Measurements from ENCODE around the gene ZNF180. TPM values are rescaled to one million over a fixed set of nuclear protein-coding genes. Genes with fewer than 3 reads are reported as not detected.
"Not testable (repeated sequence)": the region's sequence is repeated elsewhere in the genome, so short reads cannot be mapped to it uniquely, and the experiment has no call there.

ZNF180 gene
- total RNA-seq, 2 experiments from 2014 or later = 8.6 to 14.2 TPM

GRCh38 chr19:44540736-44541135, 40.4 kb upstream of the ZNF180 start:
- H3K27ac ChIP-seq (ENCODE audit: low read depth, low read length, poor library complexity, severe bottlenecking) = no peak overlapping the region
- H3K4me3 ChIP-seq (ENCODE audit: low read depth, low read length, poor library complexity, severe bottlenecking) = no peak overlapping the region
- POLR2A ChIA-PET = no interaction called here
- no peak for DNase-seq (ENCODE audit: low spot score)
- no peaks in the 10 kb centered on the region for H3K9me2 ChIP-seq (ENCODE audit: insufficient read depth, low read length)
- no peaks in the 10 kb centered on the region for H3K79me2 ChIP-seq (ENCODE audit: insufficient read depth, low read depth, low read length)
- no peaks in the 10 kb centered on the region for H3K9me3 ChIP-seq (ENCODE audit: low read length)
- H4K20me1 ChIP-seq (ENCODE audit: insufficient read depth, low read length) = no peaks in the 10 kb centered on the region
- H3K36me3 ChIP-seq (ENCODE audit: insufficient read depth, low read length) = no peaks in the 10 kb centered on the region
- intact Hi-C loops (cut with micrococcal nuclease; ENCODE audit: unreplicated experiment) = no loop called here
- TF ChIP-seq EZH2phosphoT487 (IDR thresholded peaks at IDR 0.05; ENCODE audit: borderline replicate concordance, low read depth, low read length) (no peak), CTCF (conservative IDR thresholded peaks at IDR 0.05; ENCODE audit: low read length) (no peak)
- BruUV-seq (replicated peaks) = no TSS peak
- CTCF ChIA-PET (ENCODE audit: unreplicated experiment) = no interaction called here
- H2AFZ ChIP-seq (ENCODE audit: low read length) = no peak overlapping the region
- no peak overlapping the region for H3K4me2 ChIP-seq (ENCODE audit: low read length)
- no peaks in the 10 kb centered on the region for H3K4me1 ChIP-seq (ENCODE audit: insufficient read depth, low read length, poor library complexity, severe bottlenecking)

GRCh38 chr19:44539991-44540390, 39.7 kb upstream of the ZNF180 start:
- POLR2A ChIA-PET = no interaction called here
- no peak for DNase-seq (ENCODE audit: low spot score)
- Histone ChIP-seq H3K4me3 (ENCODE audit: low read depth, low read length, poor library complexity, severe bottlenecking) (no peak overlapping the region), H3K9me3 (ENCODE audit: low read length) (no peaks in the 10 kb centered on the region), H2AFZ (ENCODE audit: low read length) (no peak overlapping the region), H3K79me2 (ENCODE audit: insufficient read depth, low read depth, low read length) (no peaks in the 10 kb centered on the region), H3K4me2 (ENCODE audit: low read length) (no peak overlapping the region), H3K36me3 (ENCODE audit: insufficient read depth, low read length) (no peaks in the 10 kb centered on the region), H3K9me2 (ENCODE audit: insufficient read depth, low read length) (no peaks in the 10 kb centered on the region), H3K27ac (ENCODE audit: low read depth, low read length, poor library complexity, severe bottlenecking) (no peak overlapping the region), H3K4me1 (ENCODE audit: insufficient read depth, low read length, poor library complexity, severe bottlenecking) (no peaks in the 10 kb centered on the region), H4K20me1 (ENCODE audit: insufficient read depth, low read length) (no peaks in the 10 kb centered on the region)
- intact Hi-C loops (cut with micrococcal nuclease; ENCODE audit: unreplicated experiment) = no loop called here
- no TSS peak for BruUV-seq (replicated peaks)
- CTCF ChIA-PET (ENCODE audit: unreplicated experiment) = no interaction called here
- TF ChIP-seq CTCF (conservative IDR thresholded peaks at IDR 0.05; ENCODE audit: low read length) = no peak
- TF ChIP-seq EZH2phosphoT487 (IDR thresholded peaks at IDR 0.05; ENCODE audit: borderline replicate concordance, low read depth, low read length) = no peak

- ChIA-PET CTCF (ENCODE audit: unreplicated experiment) (no interaction called here), POLR2A (no interaction called here)
- Histone ChIP-seq H3K4me1 (ENCODE audit: insufficient read depth, low read length, poor library complexity, severe bottlenecking) (no peaks in the 10 kb centered on the region), H3K9me2 (ENCODE audit: insufficient read depth, low read length) (no peaks in the 10 kb centered on the region), H3K9me3 (ENCODE audit: low read length) (no peaks in the 10 kb centered on the region), H3K36me3 (ENCODE audit: insufficient read depth, low read length) (no peaks in the 10 kb centered on the region), H4K20me1 (ENCODE audit: insufficient read depth, low read length) (no peaks in the 10 kb centered on the region), H3K79me2 (ENCODE audit: insufficient read depth, low read depth, low read length) (no peaks in the 10 kb centered on the region), H3K27ac (ENCODE audit: low read depth, low read length, poor library complexity, severe bottlenecking) (no peak overlapping the region), H3K4me3 (ENCODE audit: low read depth, low read length, poor library complexity, severe bottlenecking) (no peak overlapping the region), H2AFZ (ENCODE audit: low read length) (no peak overlapping the region), H3K4me2 (ENCODE audit: low read length) (no peak overlapping the region)
- intact Hi-C loops (cut with micrococcal nuclease; ENCODE audit: unreplicated experiment) = no loop called here
- no peak for DNase-seq (ENCODE audit: low spot score)
- no TSS peak for BruUV-seq (replicated peaks)
- TF ChIP-seq EZH2phosphoT487 (IDR thresholded peaks at IDR 0.05; ENCODE audit: borderline replicate concordance, low read depth, low read length) = no peak
- TF ChIP-seq CTCF (conservative IDR thresholded peaks at IDR 0.05; ENCODE audit: low read length) = no peak
Measured at GRCh38 chr19:44539236-44539826, 39.0 kb upstream of the ZNF180 start.

GRCh38 chr19:44535361-44535760, 35.0 kb upstream of the ZNF180 start:
- H3K9me3 ChIP-seq (ENCODE audit: low read length); H3K4me2 ChIP-seq (ENCODE audit: low read length); BruUV-seq (replicated peaks); intact Hi-C loops (cut with micrococcal nuclease; ENCODE audit: unreplicated experiment); H3K9me2 ChIP-seq (ENCODE audit: insufficient read depth, low read length); H3K4me3 ChIP-seq (ENCODE audit: low read depth, low read length, poor library complexity, severe bottlenecking); POLR2A ChIA-PET; CTCF ChIA-PET (ENCODE audit: unreplicated experiment); H4K20me1 ChIP-seq (ENCODE audit: insufficient read depth, low read length); H2AFZ ChIP-seq (ENCODE audit: low read length); DNase-seq (ENCODE audit: low spot score); H3K36me3 ChIP-seq (ENCODE audit: insufficient read depth, low read length); H3K79me2 ChIP-seq (ENCODE audit: insufficient read depth, low read depth, low read length); H3K27ac ChIP-seq (ENCODE audit: low read depth, low read length, poor library complexity, severe bottlenecking); H3K4me1 ChIP-seq (ENCODE audit: insufficient read depth, low read length, poor library complexity, severe bottlenecking): not testable (repeated sequence)

All from OCI-LY7 (cell line).